Activated naive CD8-positive, alpha-beta T cell treated with anti-CD3 and anti-CD28 coated beads for 36 hours (primary cell): ENCODE measurements around the gene PSMC3. TPM values are rescaled to one million over a fixed set of nuclear protein-coding genes. Genes with fewer than 3 reads are reported as not detected.

Experiments
- DNase-seq: peaks from one replicate; pipeline ENCODE4 v3.0.0; 2021
- H3K27ac Mint-ChIP-seq: one replicate; pipeline ENCODE4 v1.8.0; 2022; ENCODE audit warnings: mild to moderate bottlenecking, moderate library complexity, mixed read lengths
- H3K27me3 Mint-ChIP-seq: one replicate; pipeline ENCODE4 v1.8.0; 2022; ENCODE audit warnings: mild to moderate bottlenecking, mixed read lengths
- H3K36me3 Mint-ChIP-seq: one replicate; pipeline ENCODE4 v1.8.0; 2021; ENCODE audit warnings: mild to moderate bottlenecking, mixed read lengths
- H3K4me1 Mint-ChIP-seq: one replicate; pipeline ENCODE4 v1.8.0; 2021; ENCODE audit warnings: mixed read lengths
- H3K4me3 Mint-ChIP-seq: one replicate; pipeline ENCODE4 v1.8.0; 2022; ENCODE audit warnings: mild to moderate bottlenecking, moderate library complexity, mixed read lengths
- H3K9me3 Mint-ChIP-seq: one replicate; pipeline ENCODE4 v1.8.0; 2022; ENCODE audit warnings: mixed read lengths
- total RNA-seq, 2 experiments: library from RNA; stranded (reverse); gene quantifications; one replicate each; pipeline ENCODE4 v1.2.3, GENCODE V29; 2021

The PSMC3 gene
- total RNA-seq, 2 experiments from 2014 or later: 168 to 176 TPM

DNA sequence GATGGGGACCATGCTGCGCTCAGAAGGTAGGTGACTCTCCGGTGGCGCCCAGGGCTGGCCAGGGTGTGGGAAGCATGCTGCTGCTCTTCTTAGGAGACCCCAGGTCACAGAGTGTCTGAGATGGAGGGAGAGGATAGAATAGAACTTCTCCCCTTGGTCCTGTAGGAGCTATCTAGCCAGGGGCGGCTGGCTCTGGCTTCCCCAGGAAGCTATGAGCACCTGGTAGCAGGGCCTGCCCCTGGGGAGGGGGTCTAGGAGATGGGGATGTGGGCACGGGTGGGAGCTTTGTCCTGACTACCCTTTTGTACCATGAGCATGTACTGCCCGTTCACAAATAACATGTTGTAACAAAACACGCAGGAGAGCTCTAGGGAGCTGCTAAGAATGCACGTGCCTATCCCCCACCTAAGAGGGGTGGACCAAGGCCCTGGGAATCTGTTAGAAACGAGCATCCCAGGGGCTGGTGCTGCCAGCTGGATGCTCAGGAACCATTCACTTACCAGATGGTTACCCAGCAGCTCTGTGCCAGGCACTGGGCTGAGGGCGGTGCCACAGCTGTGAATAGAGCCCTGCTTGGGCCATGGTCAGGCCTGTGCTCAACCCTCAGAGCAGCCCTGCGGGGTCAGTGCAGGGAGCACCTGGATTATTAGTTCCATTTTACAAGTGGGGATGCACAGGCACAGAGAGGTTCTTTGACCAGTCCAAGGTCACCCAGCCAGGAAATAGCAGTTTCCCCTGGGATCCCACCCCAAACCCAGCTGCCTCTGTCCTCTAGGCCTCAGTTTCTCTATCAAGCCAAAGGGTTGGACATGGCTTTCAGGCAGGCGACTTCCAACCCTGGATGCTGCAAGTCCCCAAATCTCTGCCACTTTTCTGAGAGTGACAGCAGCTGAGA lies 15.6 kb downstream of the PSMC3 start:
- H3K27me3 Mint-ChIP-seq: no peaks in the 10 kb centered on the region
- H3K9me3 Mint-ChIP-seq: no peaks in the 10 kb centered on the region
- DNase-seq: no peak
- H3K4me3 Mint-ChIP-seq: no peak overlapping the region
- H3K27ac Mint-ChIP-seq: no peak overlapping the region
- H3K4me1 Mint-ChIP-seq: peaks cover 22% of the 10 kb centered on the region
- no peaks in the 10 kb centered on the region for H3K36me3 Mint-ChIP-seq

DNA sequence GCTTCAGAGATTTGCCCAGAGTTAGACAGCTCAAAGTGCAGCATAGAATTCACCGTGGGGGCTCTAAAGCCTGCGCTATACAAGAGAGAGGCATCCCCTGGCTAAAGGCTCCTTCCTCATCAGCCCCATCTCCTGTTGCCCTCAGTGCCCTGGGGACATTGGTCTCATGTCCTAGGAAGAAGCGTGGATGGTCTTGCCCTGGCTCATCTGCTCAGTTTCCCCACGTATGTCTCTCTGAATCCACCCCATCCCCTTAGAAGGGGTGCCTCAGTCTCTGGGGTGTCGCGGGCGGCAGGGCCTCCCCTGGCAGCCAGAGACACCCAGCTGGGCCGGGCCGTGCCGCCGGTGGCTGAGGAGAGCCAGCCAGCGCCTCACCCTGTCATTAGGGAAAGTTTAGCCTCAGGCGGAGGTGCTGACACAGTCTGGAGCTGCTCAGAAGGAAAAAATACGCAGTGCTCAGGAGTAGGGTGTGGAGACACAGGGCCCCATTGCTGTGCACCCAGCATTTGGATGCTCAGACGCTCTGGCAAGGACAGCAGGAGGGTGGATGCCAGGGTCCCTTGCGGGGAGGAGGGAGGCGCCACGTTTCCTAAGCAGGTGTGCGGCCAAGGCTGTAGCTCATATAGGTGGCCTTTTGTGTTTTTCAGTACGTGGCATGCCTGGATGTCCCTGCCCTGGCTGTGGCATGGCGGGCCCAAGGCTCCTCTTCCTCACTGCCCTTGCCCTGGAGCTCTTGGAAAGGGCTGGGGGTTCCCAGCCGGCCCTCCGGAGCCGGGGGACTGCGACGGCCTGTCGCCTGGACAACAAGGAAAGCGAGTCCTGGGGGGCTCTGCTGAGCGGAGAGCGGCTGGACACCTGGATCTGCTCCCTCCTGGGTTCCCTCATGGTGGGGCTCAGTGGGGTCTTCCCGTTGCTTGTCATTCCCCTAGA lies 16.5 kb downstream of the PSMC3 start:
- no peak for DNase-seq
- Mint-ChIP-seq H3K9me3 (no peaks in the 10 kb centered on the region), H3K27me3 (no peaks in the 10 kb centered on the region), H3K4me1 (peaks cover 22% of the 10 kb centered on the region), H3K4me3 (peak overlapping the region; percentile 97), H3K36me3 (no peaks in the 10 kb centered on the region), H3K27ac (peak overlapping the region; percentile 92)

DNA sequence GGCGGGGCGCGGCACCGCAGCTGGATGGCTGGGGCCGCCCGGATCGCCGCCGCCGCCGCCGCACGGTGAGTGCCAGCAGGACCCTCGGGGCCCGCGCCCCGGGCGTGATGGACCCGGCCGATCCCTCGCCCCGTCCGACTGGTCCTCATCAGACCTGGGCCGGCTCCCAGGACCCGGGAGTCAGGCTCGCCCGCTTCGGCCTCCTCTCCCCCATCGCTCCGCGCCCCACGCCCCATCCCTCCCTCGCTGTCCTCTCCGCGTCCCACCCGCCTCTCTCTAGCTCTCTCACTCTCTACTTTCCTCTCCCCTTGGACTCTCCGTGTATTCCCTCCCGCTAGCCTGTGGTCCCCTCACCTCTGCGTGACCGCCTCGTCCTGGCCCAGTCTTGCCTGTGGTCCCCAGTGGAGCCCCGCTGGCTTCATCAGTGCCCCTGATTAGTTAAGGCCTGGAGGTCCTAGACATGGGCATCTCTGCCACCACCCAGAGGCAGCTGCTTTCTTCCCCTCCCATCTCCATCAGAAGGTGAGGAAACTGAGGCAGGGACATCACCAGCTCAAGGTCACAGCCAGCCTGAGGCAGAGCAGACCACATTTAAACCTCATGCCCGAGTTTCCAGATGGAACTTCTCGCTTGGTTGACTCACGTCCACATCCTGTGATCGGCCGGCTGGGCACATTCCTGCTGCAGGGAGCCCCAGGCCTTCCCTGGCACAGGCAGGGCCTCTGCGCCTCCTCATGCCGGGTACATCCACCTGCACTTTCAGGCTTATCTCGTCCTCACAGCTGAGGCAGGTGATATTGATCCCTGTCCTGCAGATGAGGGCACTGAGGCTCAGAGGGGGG lies 17.4 kb downstream of the PSMC3 start:
- no peak for DNase-seq
- peak overlapping the region; percentile 92 for H3K27ac Mint-ChIP-seq

GRCh38 chr11:47407746-47408590 lies 18.3 kb downstream of the PSMC3 start, which contains the start of gene SLC39A13:
SLC39A13 (plus strand) TSS chr11:47408590; CDS start chr11:47410095, 1,505 bp downstream.
- H3K4me1 Mint-ChIP-seq: peaks cover 22% of the 10 kb centered on the region
- peak within 1 kb of the TSS; percentile 94 for H3K27ac Mint-ChIP-seq
- no peaks in the 10 kb centered on the region for H3K9me3 Mint-ChIP-seq
- no peaks in the 10 kb centered on the region for H3K27me3 Mint-ChIP-seq
- H3K36me3 Mint-ChIP-seq: no peaks in the 10 kb centered on the region
- H3K4me3 Mint-ChIP-seq: peak within 1 kb of the TSS; percentile 97
- peak; percentile 96 for DNase-seq

More for the DNA sequence above, 17.4 kb downstream of the PSMC3 start:
- no peaks in the 10 kb centered on the region for H3K27me3 Mint-ChIP-seq
- H3K9me3 Mint-ChIP-seq: no peaks in the 10 kb centered on the region
- peaks cover 22% of the 10 kb centered on the region for H3K4me1 Mint-ChIP-seq
- no peaks in the 10 kb centered on the region for H3K36me3 Mint-ChIP-seq
- peak overlapping the region; percentile 97 for H3K4me3 Mint-ChIP-seq

DNA sequence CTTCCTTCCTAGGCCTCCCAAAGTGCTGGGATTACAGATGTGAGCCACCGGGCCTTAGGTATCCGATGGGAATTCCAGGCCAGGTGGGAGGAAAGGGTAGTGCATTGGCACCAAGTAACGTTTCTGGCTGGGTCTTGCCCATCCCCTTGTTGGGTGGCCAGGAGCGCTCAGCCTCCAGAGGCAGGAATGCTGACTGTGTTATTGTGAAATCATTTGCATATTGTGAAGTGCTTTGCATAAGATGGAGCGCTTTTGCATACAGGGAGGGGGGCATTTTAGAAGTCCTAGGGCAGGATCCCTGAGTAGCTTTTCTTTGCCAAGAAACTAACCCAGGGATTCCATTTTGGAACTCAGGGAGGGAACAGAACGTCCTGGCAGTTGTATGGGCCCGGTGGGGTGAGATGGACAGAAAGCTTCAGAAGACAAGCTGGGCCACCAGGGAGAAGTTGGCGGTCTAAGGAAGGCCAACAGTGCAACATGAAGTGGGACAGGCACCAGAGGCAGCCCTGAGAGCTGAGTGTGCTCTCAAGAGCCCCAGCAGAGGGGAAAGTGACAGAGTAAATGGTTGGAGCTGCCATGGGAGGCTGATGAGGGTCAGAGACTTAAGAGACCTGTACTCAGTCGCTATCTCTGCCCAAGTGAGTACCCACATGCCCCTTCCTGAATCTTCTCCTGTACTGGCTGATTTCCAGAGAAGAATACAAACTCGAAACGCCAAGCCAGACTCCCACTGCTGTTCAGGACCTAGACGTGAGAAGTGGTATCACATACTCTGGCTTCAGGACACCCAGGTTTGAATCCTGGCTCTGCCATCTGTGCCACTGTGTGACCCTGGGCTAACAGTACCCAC lies 19.1 kb downstream of the PSMC3 start:
- Mint-ChIP-seq H3K9me3 (no peaks in the 10 kb centered on the region), H3K4me1 (peaks cover 22% of the 10 kb centered on the region), H3K36me3 (no peaks in the 10 kb centered on the region), H3K27ac (peak overlapping the region; percentile 94), H3K4me3 (peak overlapping the region; percentile 85), H3K27me3 (no peaks in the 10 kb centered on the region)
- DNase-seq: no peak

DNA sequence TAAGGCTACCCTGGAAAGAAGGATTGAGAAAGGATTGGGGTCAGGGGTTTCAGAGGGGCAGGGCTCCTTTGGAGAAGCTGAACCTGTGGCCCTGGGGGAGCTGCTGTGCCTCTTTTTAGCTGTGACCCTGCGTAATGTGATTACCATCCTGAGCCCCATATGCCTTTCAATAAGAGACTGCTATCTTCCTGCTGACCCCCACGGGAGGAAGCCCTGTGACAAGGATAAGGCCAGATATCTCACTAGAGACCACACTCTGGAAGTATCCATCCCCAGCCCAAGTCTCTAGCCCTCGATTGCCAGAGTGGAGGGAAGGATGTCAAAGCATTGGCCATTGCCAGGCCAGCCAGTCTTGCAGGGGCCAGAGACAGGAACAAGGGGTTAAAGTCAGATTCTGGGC lies 22.7 kb downstream of the PSMC3 start:
- Mint-ChIP-seq H3K27me3 (no peaks in the 10 kb centered on the region), H3K27ac (no peak overlapping the region), H3K4me3 (no peak overlapping the region)

DNA sequence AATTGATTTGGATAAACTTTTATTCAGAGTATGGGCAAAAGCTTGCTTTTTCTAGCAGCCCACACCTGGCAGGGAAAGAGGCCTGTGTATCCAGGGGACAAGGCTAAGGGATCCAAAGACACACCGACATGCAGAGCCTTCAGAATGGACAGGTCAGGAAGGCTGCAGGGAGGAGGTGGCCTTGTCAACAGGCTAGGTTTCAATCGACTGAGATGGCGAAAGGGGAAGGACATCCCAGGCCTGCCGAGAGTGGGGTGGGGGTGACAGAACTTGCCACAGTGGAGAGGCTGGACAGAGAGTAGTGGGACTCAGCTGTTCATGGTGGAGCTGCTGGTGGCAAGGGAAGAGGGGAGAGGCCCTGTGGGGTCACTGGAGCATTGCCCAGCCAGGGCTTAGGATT lies 23.1 kb downstream of the PSMC3 start:
- Mint-ChIP-seq H3K36me3 (no peaks in the 10 kb centered on the region), H3K27ac (no peak overlapping the region), H3K4me3 (no peak overlapping the region), H3K9me3 (no peaks in the 10 kb centered on the region), H3K4me1 (peaks cover 21% of the 10 kb centered on the region), H3K27me3 (no peaks in the 10 kb centered on the region)
- DNase-seq: no peak

More for the DNA sequence above, 22.7 kb downstream of the PSMC3 start:
- DNase-seq: no peak
- Mint-ChIP-seq H3K36me3 (no peaks in the 10 kb centered on the region), H3K9me3 (no peaks in the 10 kb centered on the region), H3K4me1 (peaks cover 21% of the 10 kb centered on the region)

DNA sequence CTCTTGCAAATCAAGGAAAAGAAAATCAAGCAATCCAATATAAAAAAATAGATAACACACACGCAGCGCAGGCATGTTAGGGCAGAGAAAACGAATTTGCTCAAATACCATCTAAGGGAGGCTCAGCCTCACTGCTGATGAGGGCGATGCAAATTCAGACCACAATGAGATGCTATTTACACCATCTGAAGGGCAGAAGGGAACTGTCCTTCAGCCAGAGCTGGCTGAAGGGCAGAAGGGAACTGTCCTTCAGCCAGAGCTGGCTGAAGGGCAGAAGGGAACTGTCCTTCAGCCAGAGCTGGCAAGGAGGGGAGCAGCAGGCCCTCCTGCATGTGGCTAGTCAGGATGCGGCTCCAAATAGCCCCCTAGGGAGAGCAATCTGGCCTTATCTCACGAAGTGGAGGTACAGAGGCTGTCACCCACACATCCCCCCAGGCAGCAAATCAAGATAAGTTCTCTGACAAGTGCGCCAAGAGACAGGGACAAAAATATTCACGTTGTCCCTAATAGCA lies 25.4 kb downstream of the PSMC3 start:
- no peak for DNase-seq
- peak overlapping the region; percentile 74 for H3K4me3 Mint-ChIP-seq
- H3K36me3 Mint-ChIP-seq: no peaks in the 10 kb centered on the region
- no peaks in the 10 kb centered on the region for H3K27me3 Mint-ChIP-seq
- H3K27ac Mint-ChIP-seq: peak overlapping the region; percentile 83
- H3K9me3 Mint-ChIP-seq: no peaks in the 10 kb centered on the region
- H3K4me1 Mint-ChIP-seq: peaks cover 10% of the 10 kb centered on the region

GRCh38 chr11:47399860-47400767 lies 26.1 kb downstream of the PSMC3 start:
- peak; percentile 35 for DNase-seq
- peak overlapping the region; percentile 83 for H3K27ac Mint-ChIP-seq
- peaks cover 16% of the 10 kb centered on the region for H3K4me1 Mint-ChIP-seq
- H3K4me3 Mint-ChIP-seq: peak overlapping the region; percentile 74
- no peaks in the 10 kb centered on the region for H3K9me3 Mint-ChIP-seq
- no peaks in the 10 kb centered on the region for H3K36me3 Mint-ChIP-seq
- no peaks in the 10 kb centered on the region for H3K27me3 Mint-ChIP-seq

DNA sequence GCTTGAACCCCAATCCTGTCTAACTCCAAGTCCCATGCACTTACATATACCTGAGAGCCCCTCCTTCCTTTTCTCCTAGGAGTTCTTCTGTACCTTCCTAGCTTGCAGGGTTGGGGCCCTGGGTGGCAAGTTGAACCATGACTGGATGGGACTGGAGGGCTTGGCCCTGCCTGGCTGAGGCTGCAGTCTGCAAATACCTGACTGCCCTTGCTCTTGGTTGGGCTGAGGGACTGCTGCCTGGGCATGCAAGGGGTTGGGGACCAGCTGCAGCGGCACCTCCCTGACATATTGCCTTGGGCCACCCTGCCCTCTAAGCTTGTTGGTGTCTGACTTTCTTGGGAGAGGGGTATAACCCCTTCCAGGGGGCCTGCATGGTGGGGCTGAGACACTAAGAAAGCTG lies 27.7 kb downstream of the PSMC3 start:
- Mint-ChIP-seq H3K4me3 (no peak overlapping the region), H3K27ac (no peak overlapping the region)

GRCh38 chr11:47398011-47398410 lies 28.2 kb downstream of the PSMC3 start:
- no peaks in the 10 kb centered on the region for H3K27me3 Mint-ChIP-seq
- no peak overlapping the region for H3K27ac Mint-ChIP-seq
- no peak overlapping the region for H3K4me3 Mint-ChIP-seq
- H3K36me3 Mint-ChIP-seq: no peaks in the 10 kb centered on the region
- DNase-seq: no peak
- H3K9me3 Mint-ChIP-seq: no peaks in the 10 kb centered on the region
- peaks cover 23% of the 10 kb centered on the region for H3K4me1 Mint-ChIP-seq

More for the DNA sequence above, 27.7 kb downstream of the PSMC3 start:
- Mint-ChIP-seq H3K36me3 (no peaks in the 10 kb centered on the region), H3K4me1 (peaks cover 23% of the 10 kb centered on the region), H3K27me3 (no peaks in the 10 kb centered on the region), H3K9me3 (no peaks in the 10 kb centered on the region)
- DNase-seq: no peak

GRCh38 chr11:47396049-47396320 lies 30.3 kb downstream of the PSMC3 start:
- H3K36me3 Mint-ChIP-seq: no peaks in the 10 kb centered on the region
- no peak for DNase-seq
- peak overlapping the region; percentile 92 for H3K27ac Mint-ChIP-seq
- H3K4me1 Mint-ChIP-seq: peaks cover 23% of the 10 kb centered on the region
- no peak overlapping the region for H3K4me3 Mint-ChIP-seq
- H3K27me3 Mint-ChIP-seq: no peaks in the 10 kb centered on the region
- no peaks in the 10 kb centered on the region for H3K9me3 Mint-ChIP-seq
